ENCODE data around the gene CLNK.

DNA sequence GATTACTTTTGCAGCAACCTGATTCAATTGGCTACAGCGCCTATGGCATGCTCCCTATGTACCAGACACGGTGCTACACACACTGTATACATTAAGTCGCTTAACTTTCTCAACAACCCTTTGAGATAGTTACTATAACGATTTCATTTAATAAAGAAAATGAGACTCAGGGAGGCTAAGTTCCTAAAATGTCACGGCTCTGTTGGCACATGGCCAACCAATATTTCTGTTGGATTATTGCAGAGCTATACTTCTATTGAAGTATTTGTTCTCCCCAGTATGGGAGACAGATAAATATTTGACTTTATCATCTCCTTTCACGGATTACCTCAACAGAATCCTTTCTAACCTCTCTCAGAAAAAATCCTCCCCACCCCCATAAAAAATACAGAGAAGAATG, 25.3 kb downstream of the CLNK start:
- no peak for TF ChIP-seq POLR2AphosphoS5 (IDR thresholded peaks at IDR 0.05)
- no peak for TF ChIP-seq CTCF (IDR thresholded peaks at IDR 0.05)
